ENCODE data around the gene SLC1A7.

SLC1A7 gene

DNA sequence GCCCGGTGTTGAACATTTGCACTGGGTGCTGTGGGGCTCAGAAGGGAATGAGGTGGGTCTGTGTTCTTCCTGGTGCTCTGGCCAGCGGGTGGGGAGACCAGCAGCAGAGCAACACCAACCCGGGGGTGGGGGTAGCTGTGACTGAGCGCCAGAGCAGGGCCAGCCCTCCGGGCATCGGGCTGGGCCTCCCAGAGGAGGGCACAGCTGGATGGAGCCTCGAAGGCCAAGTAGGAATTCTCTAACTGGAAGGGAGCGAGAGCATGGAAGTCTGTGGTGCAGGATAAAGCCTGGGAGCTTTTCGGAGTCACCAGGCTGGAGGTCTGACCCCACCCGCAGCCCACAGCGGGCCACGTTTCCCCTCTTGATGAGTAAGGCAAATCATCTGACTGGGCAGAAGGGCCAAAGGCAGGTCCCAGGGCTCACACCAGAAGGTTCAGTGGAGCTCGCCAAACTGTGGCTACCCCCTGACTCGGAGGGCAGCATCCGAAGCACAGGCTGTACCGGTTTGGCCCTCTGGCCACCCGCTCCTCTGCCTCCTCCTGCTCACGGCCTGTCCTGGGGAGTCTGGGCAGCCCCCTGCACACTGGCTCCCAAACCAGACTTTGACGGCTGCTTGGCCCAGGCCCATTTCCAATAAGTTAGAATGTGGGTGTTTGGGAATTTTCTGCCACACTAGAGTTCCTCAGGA is 18.8 kb downstream of the SLC1A7 start:
- FAIRE-seq (no peak), DNase-seq (ENCODE audit: insufficient read length, low spot score) (no peak)
- TF ChIP-seq CTCF (IDR thresholded peaks at IDR 0.05; ENCODE audit: insufficient read depth, missing control alignments), result no peak

DNA sequence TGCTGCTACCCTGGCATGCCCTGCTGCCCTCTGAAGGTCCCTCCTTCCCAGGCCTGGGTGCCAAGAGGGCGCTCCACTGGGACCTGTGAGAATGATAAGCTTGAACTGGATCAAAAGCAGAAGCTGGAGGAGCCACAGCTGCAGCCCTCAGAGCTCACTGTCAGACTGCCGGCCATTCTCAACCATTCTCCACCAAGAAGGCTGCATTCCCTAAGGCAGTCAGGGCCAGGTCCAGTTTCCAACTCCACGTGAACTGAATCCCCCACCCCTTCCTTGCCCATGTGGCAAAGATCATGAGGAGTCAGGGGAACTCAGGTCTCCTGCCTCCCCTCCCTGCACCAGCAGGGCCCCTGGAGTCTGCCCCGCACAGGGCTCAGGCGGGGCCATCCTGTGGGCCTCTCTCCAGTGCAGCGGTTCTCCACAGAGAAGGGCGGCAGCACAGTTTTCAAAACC is 19.5 kb downstream of the SLC1A7 start:
- TF ChIP-seq CTCF (IDR thresholded peaks at IDR 0.05; ENCODE audit: insufficient read depth, missing control alignments), result no peak
- DNase-seq (ENCODE audit: insufficient read length, low spot score) (no peak), FAIRE-seq (no peak)

DNA sequence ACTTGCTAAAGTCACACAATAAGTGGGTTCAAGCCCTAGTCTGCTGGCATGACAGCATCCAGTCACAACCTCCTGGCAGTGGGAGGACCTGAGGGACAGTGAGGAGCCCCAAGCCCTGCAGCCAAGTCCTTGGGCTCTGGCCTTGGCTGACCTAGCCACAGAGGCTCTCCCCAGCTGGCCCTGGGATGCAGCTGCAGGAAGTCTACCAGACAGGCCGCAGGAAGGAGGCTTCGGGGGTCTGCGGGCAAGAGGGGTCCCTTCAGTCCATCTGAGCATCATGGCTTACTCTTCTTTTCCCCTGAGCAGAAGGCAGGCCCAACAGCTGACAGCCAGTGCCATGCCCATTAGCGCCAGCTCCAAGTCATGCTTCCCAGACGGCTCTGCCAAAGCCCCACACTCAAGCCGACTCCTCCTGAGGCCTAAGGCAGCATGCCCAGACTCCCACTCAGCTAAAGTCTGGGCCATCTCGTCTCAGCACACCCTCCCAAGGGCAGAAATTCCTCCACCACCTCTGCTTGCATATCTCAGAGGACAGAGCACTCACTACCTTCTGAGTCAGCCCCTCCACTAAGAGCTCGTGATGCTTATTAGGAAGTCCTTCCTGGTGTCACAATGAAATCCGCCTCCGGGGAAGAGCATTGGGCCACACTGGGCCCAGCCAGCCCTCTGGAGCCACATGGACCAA is 20.1 kb downstream of the SLC1A7 start:
- DNase-seq (ENCODE audit: insufficient read length, low spot score), result no peak
- FAIRE-seq, result no peak
- no peak for TF ChIP-seq CTCF (IDR thresholded peaks at IDR 0.05; ENCODE audit: insufficient read depth, missing control alignments)

DNA sequence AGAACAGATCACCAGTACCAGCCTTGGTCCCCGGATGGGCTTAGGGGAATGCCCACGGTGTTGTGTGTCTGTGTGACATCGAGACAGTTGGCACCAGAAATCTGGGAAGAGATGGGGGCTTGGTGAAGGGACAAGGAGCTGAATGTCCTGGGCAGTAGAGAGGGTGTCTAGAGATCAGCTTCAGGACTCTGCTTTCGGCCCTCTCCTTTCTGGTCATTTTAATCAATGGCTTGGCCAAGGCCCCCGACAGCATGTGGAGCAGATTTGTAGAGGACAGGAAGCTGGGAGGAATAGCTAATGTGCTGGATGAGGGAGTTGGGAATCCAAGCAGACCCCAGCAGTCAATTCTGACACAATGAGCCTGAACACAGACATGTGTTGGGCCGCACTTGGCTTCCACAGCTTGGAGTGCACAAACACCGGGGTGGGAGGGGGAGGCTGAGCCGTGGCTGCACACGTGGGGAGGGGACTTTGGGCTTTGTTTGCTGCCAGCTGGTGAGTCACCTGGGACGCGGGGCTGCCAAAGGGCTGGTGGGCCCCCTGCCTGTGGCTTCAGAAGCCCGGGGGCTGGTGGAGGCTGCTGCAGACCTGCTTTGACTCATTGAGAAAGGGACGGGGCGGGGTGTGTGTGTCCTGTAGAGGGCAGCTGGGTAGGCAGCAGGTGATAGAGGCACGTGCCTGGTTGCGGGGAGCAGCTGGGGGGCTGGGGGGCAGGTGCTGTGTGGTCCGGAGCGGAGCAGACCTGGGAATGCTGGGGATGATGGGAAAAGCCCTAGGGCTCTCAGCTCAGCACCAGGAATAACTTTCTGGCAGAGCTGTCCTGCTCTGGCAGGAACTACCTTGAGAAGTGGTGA is 20.9 kb downstream of the SLC1A7 start:
- FAIRE-seq, result no peak
- no peak for DNase-seq (ENCODE audit: insufficient read length, low spot score)
- TF ChIP-seq CTCF (IDR thresholded peaks at IDR 0.05; ENCODE audit: insufficient read depth, missing control alignments), result no peak

GRCh38 chr1:53120659-53121058 is 21.8 kb downstream of the SLC1A7 start:
- no peak for TF ChIP-seq CTCF (IDR thresholded peaks at IDR 0.05; ENCODE audit: insufficient read depth, missing control alignments)
- no peak for FAIRE-seq
- no peak for DNase-seq (ENCODE audit: insufficient read length, low spot score)

GRCh38 chr1:53117836-53118235 is 24.6 kb downstream of the SLC1A7 start:
- DNase-seq (ENCODE audit: insufficient read length, low spot score), result no peak
- no peak for TF ChIP-seq CTCF (IDR thresholded peaks at IDR 0.05; ENCODE audit: insufficient read depth, missing control alignments)
- no peak for FAIRE-seq

All from D721Med (cell line).